H9 (cell line): ENCODE results near the gene ANO10. TPM values are rescaled to one million over a fixed set of nuclear protein-coding genes. Genes with fewer than 3 reads are reported as not detected.

Experiments
- DNase-seq: peaks from one replicate; pipeline ENCODE4 v3.0.0-alpha.2; 2017
- H2AFZ ChIP-seq: one replicate; pipeline ENCODE4 v1.6.1; 2013; ENCODE audit warnings: mild to moderate bottlenecking, low read length, control low read depth, moderate library complexity
- H2AK5ac ChIP-seq: 2 replicates; pipeline ENCODE4 v1.6.1; 2013; ENCODE audit warnings: low read length, control low read depth, mixed read lengths; ENCODE audit not compliant: insufficient read length
- H2BK120ac ChIP-seq: one replicate; pipeline ENCODE4 v1.6.1; 2013; ENCODE audit warnings: low read depth, mild to moderate bottlenecking, low read length, control low read depth, inconsistent platforms; ENCODE audit not compliant: poor library complexity, severe bottlenecking
- H2BK12ac ChIP-seq: 2 replicates; pipeline ENCODE4 v1.6.1; 2013; ENCODE audit warnings: low read length, control low read depth, mixed read lengths, low read depth; ENCODE audit not compliant: insufficient read length
- H2BK15ac ChIP-seq: 2 replicates; pipeline ENCODE4 v1.6.1; 2013; ENCODE audit warnings: low read depth, low read length, control low read depth
- H2BK20ac ChIP-seq: one replicate; pipeline ENCODE4 v1.6.1; 2013; ENCODE audit warnings: low read depth, mild to moderate bottlenecking, low read length, control low read depth, inconsistent platforms; ENCODE audit not compliant: poor library complexity, severe bottlenecking
- H2BK5ac ChIP-seq: 2 replicates; pipeline ENCODE4 v1.6.1; 2013; ENCODE audit warnings: low read length, control low read depth, mixed read lengths; ENCODE audit not compliant: insufficient read length
- H3K14ac ChIP-seq: 2 replicates; pipeline ENCODE4 v1.6.1; 2013; ENCODE audit warnings: low read length, control low read depth; ENCODE audit not compliant: insufficient read depth
- H3K18ac ChIP-seq: 2 replicates; pipeline ENCODE4 v1.6.1; 2013; ENCODE audit warnings: low read depth, mild to moderate bottlenecking, mixed read lengths, low read length, control low read depth; ENCODE audit not compliant: insufficient read length
- H3K23ac ChIP-seq: 2 replicates; pipeline ENCODE4 v1.6.1; 2013; ENCODE audit warnings: low read length, control low read depth, mixed read lengths, low read depth; ENCODE audit not compliant: insufficient read length
- H3K23me2 ChIP-seq: 2 replicates; pipeline ENCODE4 v1.6.1; 2013; ENCODE audit warnings: low read depth, mild to moderate bottlenecking, mixed read lengths, low read length, control low read depth; ENCODE audit not compliant: insufficient read length, poor library complexity, severe bottlenecking
- H3K27ac ChIP-seq: 2 replicates; pipeline ENCODE4 v1.5.1; 2013; ENCODE audit warnings: low read length, control low read depth, mixed read lengths, low read depth; ENCODE audit not compliant: insufficient read length
- H3K27me3 ChIP-seq: 2 replicates; pipeline ENCODE4 v1.6.1; 2013; ENCODE audit warnings: low read length, control low read depth, inconsistent platforms; ENCODE audit not compliant: insufficient read depth
- H3K4ac ChIP-seq: 2 replicates; pipeline ENCODE4 v1.6.1; 2013; ENCODE audit warnings: low read depth, mild to moderate bottlenecking, control low read depth, inconsistent platforms, low read length, moderate library complexity
- H3K4me1 ChIP-seq: 2 replicates; pipeline ENCODE4 v1.6.1; 2013; ENCODE audit warnings: low read length, control low read depth, inconsistent platforms; ENCODE audit not compliant: insufficient read depth
- H3K4me2 ChIP-seq: 2 replicates; pipeline ENCODE4 v1.6.1; 2013; ENCODE audit warnings: low read length, control low read depth, mixed read lengths; ENCODE audit not compliant: insufficient read length, insufficient read depth
- H3K56ac ChIP-seq: 2 replicates; pipeline ENCODE4 v1.6.1; 2013; ENCODE audit warnings: low read depth, mild to moderate bottlenecking, mixed read lengths, low read length, control low read depth; ENCODE audit not compliant: insufficient read length
- H3K79me1 ChIP-seq: 2 replicates; pipeline ENCODE4 v1.6.1; 2013; ENCODE audit warnings: low read depth, mild to moderate bottlenecking, moderate library complexity, low read length, control low read depth, inconsistent platforms; ENCODE audit not compliant: insufficient read depth, poor library complexity, severe bottlenecking
- H3K79me2 ChIP-seq: 2 replicates; pipeline ENCODE4 v1.6.1; 2013; ENCODE audit warnings: low read length, control low read depth, inconsistent platforms; ENCODE audit not compliant: insufficient read depth
- H3K9ac ChIP-seq: 2 replicates; pipeline ENCODE4 v1.6.1; 2013; ENCODE audit warnings: low read length, control low read depth, mixed read lengths; ENCODE audit not compliant: insufficient read length; ENCODE audit errors: extremely low read depth
- H3K9me3 ChIP-seq: one replicate; pipeline ENCODE4 v1.6.1; 2013; ENCODE audit warnings: low read depth, low read length, inconsistent platforms; ENCODE audit not compliant: control insufficient read depth
- H3T11ph ChIP-seq: one replicate; pipeline ENCODE4 v1.6.1; 2013; ENCODE audit warnings: mild to moderate bottlenecking, low read length, control low read depth, inconsistent platforms
- H4K20me1 ChIP-seq: one replicate; pipeline ENCODE4 v1.6.1; 2013; ENCODE audit not compliant: control insufficient read depth, insufficient read length, insufficient read depth
- H4K5ac ChIP-seq: 2 replicates; pipeline ENCODE4 v1.6.1; 2013; ENCODE audit warnings: low read depth, mild to moderate bottlenecking, mixed read lengths, low read length, control low read depth; ENCODE audit not compliant: insufficient read length
- H4K8ac ChIP-seq: replicated peaks from 2 replicates; pipeline ENCODE4 v1.6.1; 2013; ENCODE audit warnings: low read length, control low read depth, mixed read lengths, low read depth; ENCODE audit not compliant: insufficient read length
- H4K91ac ChIP-seq: 2 replicates; pipeline ENCODE4 v1.6.1; 2013; ENCODE audit warnings: low read depth, mild to moderate bottlenecking, moderate library complexity, mixed read lengths, low read length, control low read depth; ENCODE audit not compliant: insufficient read length
- H3K27ac Mint-ChIP-seq, 3 experiments: 2 replicates in 2 of 3; 3 replicates in 1 of 3; pipeline ENCODE4 v1.8.0; 2020 to 2021; ENCODE audit warnings: mixed read lengths in 3 of 3, mild to moderate bottlenecking in 1 of 3, moderate library complexity in 1 of 3
- H3K27me3 Mint-ChIP-seq: 2 replicates; pipeline ENCODE4 v1.8.0; 2021; ENCODE audit warnings: low read depth, mild to moderate bottlenecking, moderate library complexity, mixed read lengths
- H3K36me3 Mint-ChIP-seq, 3 experiments: 2 replicates in 2 of 3; 3 replicates in 1 of 3; pipeline ENCODE4 v1.8.0; 2020 to 2021; ENCODE audit warnings: low read depth in 3 of 3, mixed read lengths in 3 of 3; ENCODE audit not compliant: insufficient read depth in 1 of 3
- H3K4me1 Mint-ChIP-seq, 2 experiments: 2 replicates each; pipeline ENCODE4 v1.8.0; 2020; ENCODE audit warnings: mixed read lengths in 2 of 2
- H3K4me3 Mint-ChIP-seq, 2 experiments: 2 replicates in 1 of 2; 3 replicates in 1 of 2; pipeline ENCODE4 v1.8.0; 2020 to 2021; ENCODE audit warnings: mild to moderate bottlenecking in 2 of 2, mixed read lengths in 2 of 2, moderate library complexity in 1 of 2
- H3K9me3 Mint-ChIP-seq, 2 experiments: 2 replicates in 1 of 2; 3 replicates in 1 of 2; pipeline ENCODE4 v1.8.0; 2020; ENCODE audit warnings: mild to moderate bottlenecking in 2 of 2, mixed read lengths in 2 of 2, moderate library complexity in 1 of 2
- CTCF ChIP-seq: fragments of 200-600 bp; sonication (generic); conservative IDR thresholded peaks from 3 replicates; pipeline ENCODE4 v1.8.0; 2021; ENCODE audit warnings: antibody characterized with exemption, mild to moderate bottlenecking
- WGBS: extraction: QIAGEN DNeasy Blood & Tissue Kit; methylation state at CpG from one replicate; pipeline ENCODE4 v1.1.7; 2013; ENCODE audit warnings: missing lambda C conversion rate, low lambda C conversion rate, mixed read lengths; ENCODE audit not compliant: insufficient read length; ENCODE audit errors: extremely low coverage; 5-methylcytosine and 5-hydroxymethylcytosine counted together
- total RNA-seq: library from RNA; stranded (reverse); gene quantifications from 2 replicates; pipeline ENCODE4 v1.2.1, GENCODE V29; 2021

Gene ANO10
- total RNA-seq, 1 experiment from 2014 or later, result 38.7 TPM

GRCh38 chr3:43334976-43335375 is 286.8 kb downstream of the ANO10 start:
- no peak overlapping the region for H3K9ac ChIP-seq
- H3K4me1 Mint-ChIP-seq, result peaks cover 8 to 12% of the 10 kb centered on the region in 2 experiments
- no peaks in the 10 kb centered on the region for H3K23me2 ChIP-seq
- H2BK12ac ChIP-seq, result no peak overlapping the region
- H3K4me3 Mint-ChIP-seq, result no peak overlapping the region
- no peaks in the 10 kb centered on the region for H3K27me3 ChIP-seq
- TF ChIP-seq CTCF, result no peak
- no peak overlapping the region for H3K4ac ChIP-seq
- no peak for DNase-seq
- no peak overlapping the region for H3K56ac ChIP-seq
- H3K27ac Mint-ChIP-seq, result no peak overlapping the region
- H3K23ac ChIP-seq, result no peak overlapping the region
- no peaks in the 10 kb centered on the region for H3K4me1 ChIP-seq
- no peak overlapping the region for H2AFZ ChIP-seq
- H4K20me1 ChIP-seq, result no peaks in the 10 kb centered on the region
- H3K79me1 ChIP-seq, result no peaks in the 10 kb centered on the region
- H2BK5ac ChIP-seq, result no peak overlapping the region
- H3K9me3 Mint-ChIP-seq, result peaks cover 33 to 40% of the 10 kb centered on the region in 2 experiments
- H3K9me3 ChIP-seq, result peaks cover 14% of the 10 kb centered on the region
- no peak overlapping the region for H3K14ac ChIP-seq
- H2AK5ac ChIP-seq, result no peak overlapping the region
- H3T11ph ChIP-seq, result no peak overlapping the region
- no peak overlapping the region for H4K91ac ChIP-seq
- no peaks in the 10 kb centered on the region for H3K79me2 ChIP-seq
- H3K36me3 Mint-ChIP-seq, result peaks cover 51 to 61% (median 55%) of the 10 kb centered on the region in 3 experiments
- no peak overlapping the region for H4K5ac ChIP-seq
- H2BK20ac ChIP-seq, result no peak overlapping the region
- H3K18ac ChIP-seq, result no peak overlapping the region
- H2BK120ac ChIP-seq, result no peak overlapping the region
- H3K4me2 ChIP-seq, result no peak overlapping the region
- no peak overlapping the region for H2BK15ac ChIP-seq
- no peak overlapping the region for H3K27ac ChIP-seq
- no peaks in the 10 kb centered on the region; the same call in 1 of the 2 replicates for H3K27me3 Mint-ChIP-seq
- no CpG with 5 or more reads among the region's 1 CpG for WGBS
- no peak overlapping the region for H4K8ac ChIP-seq
